ENCODE data around the gene GGACT.

Gene GGACT

DNA sequence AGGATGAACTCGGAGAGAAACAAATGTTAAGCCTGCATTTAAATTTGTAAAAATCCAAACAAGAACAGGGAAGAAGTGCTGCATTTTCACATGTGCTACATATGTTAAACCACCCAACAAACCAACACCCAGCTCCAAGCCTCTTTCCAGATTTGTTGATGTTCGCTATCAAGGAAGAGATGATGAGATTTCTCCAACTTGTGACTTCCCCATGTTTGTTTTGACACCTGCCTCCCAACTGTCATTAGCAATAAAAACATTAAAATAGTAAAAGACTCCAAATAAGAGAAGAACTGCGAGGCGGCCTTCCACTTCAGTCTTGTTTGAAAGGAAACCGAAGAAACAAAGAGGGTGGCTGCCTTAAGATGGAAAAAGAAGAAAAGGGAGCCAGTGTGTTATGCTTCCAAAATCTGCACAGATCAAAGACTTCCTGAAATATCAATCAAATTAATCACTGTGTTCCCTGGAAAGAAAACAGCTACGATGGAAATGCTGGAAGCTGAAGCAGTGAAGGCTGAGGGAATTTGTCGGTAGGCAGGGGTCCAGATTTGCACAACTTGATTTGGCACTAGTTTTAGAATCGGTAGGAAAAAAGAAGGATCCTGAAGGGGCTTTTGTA lies 14.0 kb upstream of the GGACT start:
- no peak overlapping the region for H3K9ac ChIP-seq (ENCODE audit: low read depth in 1 of 2, low read length in 2 of 2)
- H3K27ac ChIP-seq (ENCODE audit: low read depth in 2 of 2, low read length in 2 of 2), result no peak overlapping the region
- H3K27me3 ChIP-seq (ENCODE audit: control insufficient read depth in 2 of 2, insufficient read depth in 2 of 2, low read length in 2 of 2), result no peaks in the 10 kb centered on the region

DNA sequence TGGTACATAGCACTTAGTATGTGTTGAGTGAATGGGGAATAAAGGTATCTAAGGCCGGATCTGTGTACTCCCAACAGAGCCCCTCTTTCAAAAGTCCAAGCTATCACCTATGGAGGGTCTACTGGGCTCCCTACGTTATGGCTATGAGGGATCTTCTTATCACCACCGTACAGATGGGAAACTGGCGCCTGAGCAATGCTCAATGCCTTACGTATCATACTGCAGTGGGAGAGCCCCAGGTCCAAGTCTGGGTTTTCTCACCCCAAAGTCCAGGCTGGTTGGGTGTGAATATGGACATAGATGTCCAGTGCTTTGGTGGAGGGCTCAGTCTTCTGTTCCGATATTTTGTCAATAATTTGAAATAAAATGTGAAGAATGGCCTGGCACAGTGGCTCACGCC lies 13.1 kb upstream of the GGACT start:
- peaks cover 2 to 3% of the 10 kb centered on the region in 2 donors for H3K36me3 ChIP-seq (ENCODE audit: control insufficient read depth in 2 of 2, insufficient read depth in 2 of 2, low read length in 2 of 2)
- no peaks in the 10 kb centered on the region for H3K27me3 ChIP-seq (ENCODE audit: control insufficient read depth in 2 of 2, insufficient read depth in 2 of 2, low read length in 2 of 2)
- H3K4me3 ChIP-seq (ENCODE audit: low read length in 2 of 2), result no peak overlapping the region
- no peak overlapping the region for H3K9ac ChIP-seq (ENCODE audit: low read depth in 1 of 2, low read length in 2 of 2)
- no peak overlapping the region for H3K27ac ChIP-seq (ENCODE audit: low read depth in 2 of 2, low read length in 2 of 2)
- H3K4me1 ChIP-seq (ENCODE audit: control insufficient read depth in 2 of 2, insufficient read depth in 2 of 2, low read length in 2 of 2), result no peaks in the 10 kb centered on the region
- no peaks in the 10 kb centered on the region for H3K9me3 ChIP-seq (ENCODE audit: control insufficient read depth in 2 of 2, low read length in 2 of 2)

More for the DNA sequence above, 14.0 kb upstream of the GGACT start:
- Histone ChIP-seq H3K4me1 (ENCODE audit: control insufficient read depth in 2 of 2, insufficient read depth in 2 of 2, low read length in 2 of 2) (no peaks in the 10 kb centered on the region), H3K4me3 (ENCODE audit: low read length in 2 of 2) (no peak overlapping the region), H3K36me3 (ENCODE audit: control insufficient read depth in 2 of 2, insufficient read depth in 2 of 2, low read length in 2 of 2) (peaks cover 2 to 3% of the 10 kb centered on the region in 2 donors), H3K9me3 (ENCODE audit: control insufficient read depth in 2 of 2, low read length in 2 of 2) (no peaks in the 10 kb centered on the region)

DNA sequence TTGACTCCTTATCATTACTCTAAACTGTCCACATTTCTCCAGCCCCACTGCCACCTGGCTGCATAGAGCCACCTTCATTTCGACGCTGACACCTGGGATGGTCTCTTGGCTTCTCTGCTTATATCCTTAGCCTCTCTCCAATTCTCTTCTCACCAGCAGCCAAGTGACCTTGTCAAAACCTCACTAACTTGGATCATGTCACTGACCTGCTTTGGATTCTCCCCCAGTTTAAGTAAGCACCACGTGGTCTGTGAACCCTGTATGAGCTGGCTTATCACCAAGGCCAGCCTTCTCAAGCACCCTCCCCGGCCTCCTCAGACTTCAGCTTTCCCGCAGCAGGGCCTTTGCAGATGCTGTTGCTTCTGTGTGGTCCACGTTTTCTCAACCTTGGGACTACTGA lies 12.3 kb upstream of the GGACT start:
- Histone ChIP-seq H3K36me3 (ENCODE audit: control insufficient read depth in 2 of 2, insufficient read depth in 2 of 2, low read length in 2 of 2) (peaks cover 0 to 2% of the 10 kb centered on the region in 2 donors), H3K4me3 (ENCODE audit: low read length in 2 of 2) (no peak overlapping the region), H3K27ac (ENCODE audit: low read depth in 2 of 2, low read length in 2 of 2) (no peak overlapping the region), H3K27me3 (ENCODE audit: control insufficient read depth in 2 of 2, insufficient read depth in 2 of 2, low read length in 2 of 2) (no peaks in the 10 kb centered on the region), H3K4me1 (ENCODE audit: control insufficient read depth in 2 of 2, insufficient read depth in 2 of 2, low read length in 2 of 2) (no peaks in the 10 kb centered on the region), H3K9ac (ENCODE audit: low read depth in 1 of 2, low read length in 2 of 2) (no peak overlapping the region), H3K9me3 (ENCODE audit: control insufficient read depth in 2 of 2, low read length in 2 of 2) (no peaks in the 10 kb centered on the region)

DNA sequence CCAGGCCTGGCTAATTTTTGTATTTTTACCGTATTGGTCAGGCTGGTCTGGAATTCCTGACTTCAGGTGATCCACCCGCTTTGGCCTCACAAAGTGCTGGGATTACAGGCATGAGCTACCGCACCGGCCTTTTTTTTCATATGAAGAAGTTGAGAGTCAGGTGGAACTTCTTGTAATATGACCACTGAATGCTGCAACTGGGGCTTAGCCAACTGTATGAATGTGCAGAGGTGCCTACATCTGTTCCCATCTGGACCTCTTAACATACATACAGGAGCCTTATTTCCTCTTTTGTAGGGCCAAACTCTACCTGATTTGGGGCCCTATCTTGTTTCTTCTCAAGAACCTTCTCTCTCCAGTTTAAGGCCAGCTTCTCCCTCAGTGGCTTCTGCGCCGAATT lies 11.9 kb upstream of the GGACT start:
- Histone ChIP-seq H3K4me3 (ENCODE audit: low read length in 2 of 2) (no peak overlapping the region), H3K9me3 (ENCODE audit: control insufficient read depth in 2 of 2, low read length in 2 of 2) (no peaks in the 10 kb centered on the region), H3K36me3 (ENCODE audit: control insufficient read depth in 2 of 2, insufficient read depth in 2 of 2, low read length in 2 of 2) (peaks cover 0 to 2% of the 10 kb centered on the region in 2 donors), H3K27ac (ENCODE audit: low read depth in 2 of 2, low read length in 2 of 2) (no peak overlapping the region), H3K9ac (ENCODE audit: low read depth in 1 of 2, low read length in 2 of 2) (no peak overlapping the region), H3K4me1 (ENCODE audit: control insufficient read depth in 2 of 2, insufficient read depth in 2 of 2, low read length in 2 of 2) (no peaks in the 10 kb centered on the region), H3K27me3 (ENCODE audit: control insufficient read depth in 2 of 2, insufficient read depth in 2 of 2, low read length in 2 of 2) (no peaks in the 10 kb centered on the region)

DNA sequence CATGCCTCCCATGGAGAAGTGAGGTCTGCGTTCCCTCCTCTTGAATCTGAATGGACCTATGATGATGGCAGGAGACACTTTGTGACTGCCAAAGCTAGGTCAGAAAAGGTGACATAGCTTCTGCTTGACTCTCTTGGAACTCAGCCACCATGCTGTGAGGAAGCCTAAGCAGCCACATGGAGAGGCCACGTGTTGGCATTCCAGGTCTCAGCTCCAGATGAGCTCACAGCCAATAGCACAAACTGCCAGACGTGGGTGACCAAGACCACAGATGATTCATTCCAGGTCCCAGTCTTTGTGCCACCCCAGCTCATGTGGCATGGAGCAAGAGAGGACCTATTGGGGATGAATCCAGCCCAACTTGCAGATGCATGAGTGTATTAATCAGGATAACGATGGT lies 8.7 kb upstream of the GGACT start:
- no peaks in the 10 kb centered on the region for H3K36me3 ChIP-seq (ENCODE audit: control insufficient read depth in 2 of 2, insufficient read depth in 2 of 2, low read length in 2 of 2)
- H3K4me3 ChIP-seq (ENCODE audit: low read length in 2 of 2), result no peak overlapping the region
- no peak overlapping the region for H3K9ac ChIP-seq (ENCODE audit: low read depth in 1 of 2, low read length in 2 of 2)
- H3K27ac ChIP-seq (ENCODE audit: low read depth in 2 of 2, low read length in 2 of 2), result no peak overlapping the region
- no peaks in the 10 kb centered on the region for H3K27me3 ChIP-seq (ENCODE audit: control insufficient read depth in 2 of 2, insufficient read depth in 2 of 2, low read length in 2 of 2)
- no peaks in the 10 kb centered on the region for H3K9me3 ChIP-seq (ENCODE audit: control insufficient read depth in 2 of 2, low read length in 2 of 2)
- H3K4me1 ChIP-seq (ENCODE audit: control insufficient read depth in 2 of 2, insufficient read depth in 2 of 2, low read length in 2 of 2), result no peaks in the 10 kb centered on the region

DNA sequence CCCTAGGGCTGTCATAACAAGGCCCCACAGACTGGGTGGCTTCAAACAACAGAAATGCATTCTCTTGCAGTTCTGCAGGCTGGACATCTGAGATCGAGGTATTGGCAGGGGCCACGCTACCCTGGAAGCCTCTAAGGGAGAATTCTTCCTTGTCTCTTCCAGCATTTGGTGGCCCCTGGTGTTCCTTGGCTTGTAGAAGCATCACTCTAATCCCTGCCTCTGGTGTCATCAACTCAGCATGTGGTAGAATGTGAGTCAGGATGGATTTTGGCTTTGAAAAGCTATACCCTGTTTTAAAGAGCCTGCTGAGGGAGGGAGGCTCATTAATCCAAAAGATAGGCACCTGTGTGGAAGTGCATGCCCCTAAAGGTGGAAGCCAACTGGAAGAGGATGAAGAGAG lies 7.9 kb upstream of the GGACT start:
- Histone ChIP-seq H3K4me3 (ENCODE audit: low read length in 2 of 2) (no peak overlapping the region), H3K9ac (ENCODE audit: low read depth in 1 of 2, low read length in 2 of 2) (no peak overlapping the region), H3K27ac (ENCODE audit: low read depth in 2 of 2, low read length in 2 of 2) (no peak overlapping the region), H3K36me3 (ENCODE audit: control insufficient read depth in 2 of 2, insufficient read depth in 2 of 2, low read length in 2 of 2) (no peaks in the 10 kb centered on the region), H3K27me3 (ENCODE audit: control insufficient read depth in 2 of 2, insufficient read depth in 2 of 2, low read length in 2 of 2) (no peaks in the 10 kb centered on the region), H3K9me3 (ENCODE audit: control insufficient read depth in 2 of 2, low read length in 2 of 2) (no peaks in the 10 kb centered on the region), H3K4me1 (ENCODE audit: control insufficient read depth in 2 of 2, insufficient read depth in 2 of 2, low read length in 2 of 2) (no peaks in the 10 kb centered on the region)

DNA sequence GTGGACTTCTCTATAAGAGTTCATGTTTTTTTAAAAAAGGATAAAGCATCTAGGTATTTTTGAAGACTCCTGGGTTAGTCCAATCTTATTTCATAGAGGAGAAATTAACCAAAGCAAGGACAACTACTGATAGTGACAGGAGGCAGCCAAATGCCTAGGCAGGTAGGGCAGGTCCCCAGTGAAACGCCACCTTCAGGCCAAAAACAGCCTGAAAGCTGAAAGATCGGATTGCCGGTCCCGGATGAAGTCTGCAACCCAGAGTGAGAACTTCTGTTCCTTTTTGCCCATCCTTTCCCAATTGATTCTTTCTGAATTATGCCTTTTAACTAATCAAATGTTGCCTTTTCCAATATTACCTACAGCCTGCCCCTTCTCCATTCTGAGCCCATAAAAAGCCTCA lies 6.1 kb upstream of the GGACT start:
- Histone ChIP-seq H3K9me3 (ENCODE audit: control insufficient read depth in 2 of 2, low read length in 2 of 2) (no peaks in the 10 kb centered on the region), H3K27ac (ENCODE audit: low read depth in 2 of 2, low read length in 2 of 2) (no peak overlapping the region), H3K4me1 (ENCODE audit: control insufficient read depth in 2 of 2, insufficient read depth in 2 of 2, low read length in 2 of 2) (no peaks in the 10 kb centered on the region), H3K36me3 (ENCODE audit: control insufficient read depth in 2 of 2, insufficient read depth in 2 of 2, low read length in 2 of 2) (no peaks in the 10 kb centered on the region), H3K4me3 (ENCODE audit: low read length in 2 of 2) (no peak overlapping the region), H3K27me3 (ENCODE audit: control insufficient read depth in 2 of 2, insufficient read depth in 2 of 2, low read length in 2 of 2) (no peaks in the 10 kb centered on the region), H3K9ac (ENCODE audit: low read depth in 1 of 2, low read length in 2 of 2) (no peak overlapping the region)

DNA sequence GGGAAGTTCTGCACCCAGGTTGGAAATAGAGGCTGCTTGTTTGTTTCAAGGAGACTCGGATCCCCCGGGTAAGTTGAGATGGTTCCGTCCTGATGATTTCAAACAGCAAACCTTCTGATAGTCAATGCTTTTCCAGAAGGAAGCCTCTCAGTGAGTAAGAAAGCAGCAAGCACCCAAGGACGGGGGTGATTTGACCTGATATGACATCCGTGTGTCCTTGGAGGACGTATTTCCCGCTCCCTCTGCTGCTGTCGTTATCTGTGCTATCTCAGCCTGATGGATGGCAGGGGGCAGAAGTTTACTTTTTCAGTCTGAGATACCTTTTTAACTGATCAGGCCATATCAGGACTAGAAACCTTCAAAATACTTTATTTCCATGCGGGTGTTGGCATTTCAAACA lies 5.7 kb upstream of the GGACT start:
- Histone ChIP-seq H3K9ac (ENCODE audit: low read depth in 1 of 2, low read length in 2 of 2) (no peak overlapping the region), H3K36me3 (ENCODE audit: control insufficient read depth in 2 of 2, insufficient read depth in 2 of 2, low read length in 2 of 2) (no peaks in the 10 kb centered on the region), H3K27ac (ENCODE audit: low read depth in 2 of 2, low read length in 2 of 2) (no peak overlapping the region), H3K9me3 (ENCODE audit: control insufficient read depth in 2 of 2, low read length in 2 of 2) (no peaks in the 10 kb centered on the region), H3K4me3 (ENCODE audit: low read length in 2 of 2) (no peak overlapping the region), H3K27me3 (ENCODE audit: control insufficient read depth in 2 of 2, insufficient read depth in 2 of 2, low read length in 2 of 2) (no peaks in the 10 kb centered on the region), H3K4me1 (ENCODE audit: control insufficient read depth in 2 of 2, insufficient read depth in 2 of 2, low read length in 2 of 2) (no peaks in the 10 kb centered on the region)

DNA sequence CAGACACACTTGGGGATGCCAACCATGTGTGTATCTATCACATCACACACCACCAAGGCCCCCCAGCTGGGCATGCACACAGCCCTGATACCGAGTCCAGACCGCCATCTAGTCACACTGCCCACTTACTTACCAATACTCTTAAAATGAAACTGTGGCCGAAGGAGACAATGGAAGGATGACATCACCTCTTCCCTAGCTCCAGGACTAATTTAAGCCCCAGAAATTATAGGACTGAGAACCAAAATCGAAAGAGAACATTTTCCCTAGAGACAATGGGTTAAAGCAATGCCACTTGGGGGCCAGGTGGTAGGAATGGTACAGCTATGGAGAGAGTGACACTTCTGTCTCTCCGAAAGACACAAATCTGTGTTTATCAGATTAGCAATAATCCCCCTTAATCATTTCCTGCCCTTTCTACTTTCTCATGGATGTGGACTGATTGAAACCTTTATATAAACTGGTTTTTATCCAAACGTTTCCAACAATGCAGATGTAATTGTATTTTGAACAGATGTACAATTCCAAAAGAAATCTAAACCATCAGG lies 663 bp upstream of the GGACT start:
- Histone ChIP-seq H3K9ac (ENCODE audit: low read depth in 1 of 2, low read length in 2 of 2) (no peak overlapping the region), H3K4me1 (ENCODE audit: control insufficient read depth in 2 of 2, insufficient read depth in 2 of 2, low read length in 2 of 2) (peaks cover 5 to 6% of the 10 kb centered on the region in 2 donors), H3K27ac (ENCODE audit: low read depth in 2 of 2, low read length in 2 of 2) (no peak overlapping the region), H3K4me3 (ENCODE audit: low read length in 2 of 2) (peak overlapping the region in 1 of 2 donors; percentile 80), H3K9me3 (ENCODE audit: control insufficient read depth in 2 of 2, low read length in 2 of 2) (no peaks in the 10 kb centered on the region), H3K27me3 (ENCODE audit: control insufficient read depth in 2 of 2, insufficient read depth in 2 of 2, low read length in 2 of 2) (no peaks in the 10 kb centered on the region), H3K36me3 (ENCODE audit: control insufficient read depth in 2 of 2, insufficient read depth in 2 of 2, low read length in 2 of 2) (no peaks in the 10 kb centered on the region)

DNA sequence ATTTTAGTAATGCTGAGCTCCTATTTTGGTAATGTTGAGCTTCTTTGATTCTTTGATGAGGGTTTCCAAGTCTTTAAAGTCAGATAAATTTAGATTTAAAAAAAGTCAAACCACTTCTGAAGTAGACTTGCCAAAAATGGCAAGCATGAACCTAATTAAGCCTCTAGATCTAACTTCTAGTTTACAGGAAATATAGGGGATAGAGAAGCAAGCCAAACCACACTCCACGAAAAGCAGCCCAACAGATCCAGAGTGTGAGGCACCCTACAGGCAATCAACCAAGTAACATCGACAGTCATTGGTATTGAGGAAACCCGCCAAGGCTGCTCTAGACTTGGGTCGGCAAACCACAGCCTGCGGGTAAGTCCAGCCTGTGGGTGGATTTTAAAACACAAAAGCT lies 3.7 kb downstream of the GGACT start:
- H3K9me3 ChIP-seq (ENCODE audit: control insufficient read depth in 2 of 2, low read length in 2 of 2), result no peaks in the 10 kb centered on the region
- H3K27me3 ChIP-seq (ENCODE audit: control insufficient read depth in 2 of 2, insufficient read depth in 2 of 2, low read length in 2 of 2), result no peaks in the 10 kb centered on the region
- H3K27ac ChIP-seq (ENCODE audit: low read depth in 2 of 2, low read length in 2 of 2), result no peak overlapping the region
- H3K36me3 ChIP-seq (ENCODE audit: control insufficient read depth in 2 of 2, insufficient read depth in 2 of 2, low read length in 2 of 2), result peaks cover 7 to 12% of the 10 kb centered on the region in 2 donors
- no peak overlapping the region for H3K9ac ChIP-seq (ENCODE audit: low read depth in 1 of 2, low read length in 2 of 2)
- H3K4me1 ChIP-seq (ENCODE audit: control insufficient read depth in 2 of 2, insufficient read depth in 2 of 2, low read length in 2 of 2), result peaks cover 5 to 6% of the 10 kb centered on the region in 2 donors
- no peak overlapping the region for H3K4me3 ChIP-seq (ENCODE audit: low read length in 2 of 2)
